ENCODE results near the gene PHF24. TPM values are rescaled to one million over a fixed set of nuclear protein-coding genes. Genes with fewer than 3 reads are reported as not detected.

PHF24 gene
- total and polyA plus RNA-seq, 2 of the 13 experiments (the other 11 are each of a cell fraction or from before 2014, with no cell fraction given) = 0.05 TPM; not detected in 1

GRCh38 chr9:34989003-34989945, 31.2 kb downstream of the PHF24 start, which contains the start of gene DNAJB5 (continued):
- TF ChIP-seq SALL1 (CRISPR knock-in tag; IDR thresholded peaks at IDR 0.05) (peak; percentile 21; the same call in 1 of the 2 replicates), NR2F1 (CRISPR knock-in tag; IDR thresholded peaks at IDR 0.05) (peak; percentile 50 to 60), MYC (CRISPR knock-in tag; IDR thresholded peaks at IDR 0.05; ENCODE audit: borderline replicate concordance) (peak; percentile 52; the same call in 1 of the 2 replicates), CREM (IDR thresholded peaks at IDR 0.05) (peak; percentile 75), CREM (CRISPR knock-in tag; IDR thresholded peaks at IDR 0.05) (no peak), ZNF773 (CRISPR knock-in tag; IDR thresholded peaks at IDR 0.05; ENCODE audit: borderline replicate concordance) (no peak), GMEB1 (CRISPR knock-in tag; IDR thresholded peaks at IDR 0.05; ENCODE audit: borderline replicate concordance) (peak; percentile 51; the same call in 1 of the 2 replicates), ZIK1 (CRISPR knock-in tag; IDR thresholded peaks at IDR 0.05; ENCODE audit: borderline replicate concordance, low read depth) (no peak), NBN (conservative IDR thresholded peaks at IDR 0.05) (no peak), ZNF772 (CRISPR knock-in tag; IDR thresholded peaks at IDR 0.05) (peak; percentile 59), NR2F6 (IDR thresholded peaks at IDR 0.05) (peak; percentile 34), NR2F6 (CRISPR knock-in tag; IDR thresholded peaks at IDR 0.05) (peak; percentile 21; the same call in 1 of the 2 replicates), ZNF441 (CRISPR knock-in tag; IDR thresholded peaks at IDR 0.05; ENCODE audit: borderline replicate concordance) (no peak; the same call in 1 of the 2 replicates), HNRNPL (IDR thresholded peaks at IDR 0.05; ENCODE audit: low read depth, low read length) (no peak), SMARCE1 (IDR thresholded peaks at IDR 0.05; ENCODE audit: borderline replicate concordance) (no peak), IRF2 (CRISPR knock-in tag; IDR thresholded peaks at IDR 0.05) (peak; percentile 12; the same call in 1 of the 2 replicates), AGO1 (IDR thresholded peaks at IDR 0.05; ENCODE audit: low read depth, low read length, poor library complexity, severe bottlenecking) (peak; percentile 52), TBP (CRISPR knock-in tag; IDR thresholded peaks at IDR 0.05) (no peak), WIZ (CRISPR knock-in tag; IDR thresholded peaks at IDR 0.05) (no peak), CREB1 (IDR thresholded peaks at IDR 0.05) (peak; percentile 89), CREB1 (CRISPR knock-in tag; IDR thresholded peaks at IDR 0.05) (peak; percentile 89), ZNF776 (CRISPR knock-in tag; IDR thresholded peaks at IDR 0.05) (no peak)
- TF ChIP-seq, protein P1, sequence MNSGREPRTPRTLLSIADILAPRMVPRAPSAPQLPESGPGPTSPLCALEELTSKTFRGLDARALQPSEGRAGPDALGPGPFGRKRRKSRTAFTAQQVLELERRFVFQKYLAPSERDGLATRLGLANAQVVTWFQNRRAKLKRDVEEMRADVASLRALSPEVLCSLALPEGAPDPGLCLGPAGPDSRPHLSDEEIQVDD (CRISPR knock-in tag; IDR thresholded peaks at IDR 0.05; ENCODE audit: borderline replicate concordance) = no peak
- TF ChIP-seq, protein P2, sequence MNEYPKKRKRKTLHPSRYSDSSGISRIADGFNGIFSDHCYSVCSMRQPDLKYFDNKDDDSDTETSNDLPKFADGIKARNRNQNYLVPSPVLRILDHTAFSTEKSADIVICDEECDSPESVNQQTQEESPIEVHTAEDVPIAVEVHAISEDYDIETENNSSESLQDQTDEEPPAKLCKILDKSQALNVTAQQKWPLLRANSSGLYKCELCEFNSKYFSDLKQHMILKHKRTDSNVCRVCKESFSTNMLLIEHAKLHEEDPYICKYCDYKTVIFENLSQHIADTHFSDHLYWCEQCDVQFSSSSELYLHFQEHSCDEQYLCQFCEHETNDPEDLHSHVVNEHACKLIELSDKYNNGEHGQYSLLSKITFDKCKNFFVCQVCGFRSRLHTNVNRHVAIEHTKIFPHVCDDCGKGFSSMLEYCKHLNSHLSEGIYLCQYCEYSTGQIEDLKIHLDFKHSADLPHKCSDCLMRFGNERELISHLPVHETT (CRISPR knock-in tag; conservative IDR thresholded peaks at IDR 0.05) = no peak
- TF ChIP-seq, protein P3, sequence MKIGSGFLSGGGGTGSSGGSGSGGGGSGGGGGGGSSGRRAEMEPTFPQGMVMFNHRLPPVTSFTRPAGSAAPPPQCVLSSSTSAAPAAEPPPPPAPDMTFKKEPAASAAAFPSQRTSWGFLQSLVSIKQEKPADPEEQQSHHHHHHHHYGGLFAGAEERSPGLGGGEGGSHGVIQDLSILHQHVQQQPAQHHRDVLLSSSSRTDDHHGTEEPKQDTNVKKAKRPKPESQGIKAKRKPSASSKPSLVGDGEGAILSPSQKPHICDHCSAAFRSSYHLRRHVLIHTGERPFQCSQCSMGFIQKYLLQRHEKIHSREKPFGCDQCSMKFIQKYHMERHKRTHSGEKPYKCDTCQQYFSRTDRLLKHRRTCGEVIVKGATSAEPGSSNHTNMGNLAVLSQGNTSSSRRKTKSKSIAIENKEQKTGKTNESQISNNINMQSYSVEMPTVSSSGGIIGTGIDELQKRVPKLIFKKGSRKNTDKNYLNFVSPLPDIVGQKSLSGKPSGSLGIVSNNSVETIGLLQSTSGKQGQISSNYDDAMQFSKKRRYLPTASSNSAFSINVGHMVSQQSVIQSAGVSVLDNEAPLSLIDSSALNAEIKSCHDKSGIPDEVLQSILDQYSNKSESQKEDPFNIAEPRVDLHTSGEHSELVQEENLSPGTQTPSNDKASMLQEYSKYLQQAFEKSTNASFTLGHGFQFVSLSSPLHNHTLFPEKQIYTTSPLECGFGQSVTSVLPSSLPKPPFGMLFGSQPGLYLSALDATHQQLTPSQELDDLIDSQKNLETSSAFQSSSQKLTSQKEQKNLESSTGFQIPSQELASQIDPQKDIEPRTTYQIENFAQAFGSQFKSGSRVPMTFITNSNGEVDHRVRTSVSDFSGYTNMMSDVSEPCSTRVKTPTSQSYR (CRISPR knock-in tag; IDR thresholded peaks at IDR 0.05; ENCODE audit: borderline replicate concordance) = 0 out of 2 replicates have a peak, but pooled peaks have one; percentile 14
